Body of pancreas (tissue), 4 donors: ENCODE results near the gene KIF25. TPM values are rescaled to one million over a fixed set of nuclear protein-coding genes. Genes with fewer than 3 reads are reported as not detected.

ENCODE experiments used
- ATAC-seq: fragments of 150-250 bp; one replicate; pipeline ENCODE4 v1.9.1; 2016
- DNase-seq, 4 donors: peaks; one replicate each; pipeline ENCODE4 v3.0.0-alpha.2; 2019
- H3K27ac ChIP-seq, 4 donors: fragments of 200-600 bp; sonication (generic); 1 replicate in 3 of 4; 2 replicates in 1 of 4; pipeline versions ENCODE4 v1.5.1 to v1.6.1; 2016 to 2019; ENCODE audit warnings: mild to moderate bottlenecking in 1 of 4, mixed read lengths in 1 of 4, moderate library complexity in 1 of 4
- H3K27me3 ChIP-seq, 2 donors: fragments of 200-600 bp; sonication (generic); one replicate each; pipeline ENCODE4 v1.6.0; 2016; ENCODE audit warnings: mild to moderate bottlenecking in 1 of 2
- H3K36me3 ChIP-seq, 2 donors: fragments of 200-600 bp; sonication (generic); replicated peaks in 1 of 2; 2 replicates each; pipeline ENCODE4 v1.5.1; 2016; ENCODE audit warnings: low read depth in 2 of 2; ENCODE audit not compliant: insufficient read depth in 1 of 2
- H3K4me1 ChIP-seq: fragments of 200-600 bp; sonication (generic); one replicate; pipeline ENCODE4 v1.6.0; 2016
- H3K4me3 ChIP-seq, 2 donors: fragments of 200-600 bp; sonication (generic); 1 replicate in 1 of 2; 2 replicates in 1 of 2; pipeline ENCODE4 v1.5.1; 2016 to 2019
- H3K9me3 ChIP-seq, 3 donors: fragments of 200-600 bp; sonication (generic); 1 replicate in 2 of 3; 2 replicates in 1 of 3; pipeline ENCODE4 v1.5.1; 2016
- CTCF ChIP-seq, 7 experiments: fragments of 450-650 bp in 4 of 7; fragments of 200-600 bp in 3 of 7; sonication (generic) in 3 of 7; IDR thresholded peaks; one replicate each; pipeline ENCODE4 v1.5.1; 2016 to 2019; ENCODE audit warnings: antibody characterized with exemption in 7 of 7
- POLR2A ChIP-seq, 3 donors: fragments of 450-650 bp; IDR thresholded peaks; one replicate each; pipeline ENCODE4 v1.6.1; 2016; ENCODE audit warnings: antibody characterized with exemption in 3 of 3, mild to moderate bottlenecking in 2 of 3
- WGBS, 2 donors: methylation state at CpG; one replicate each; pipeline ENCODE4 v1.1.5; 2017; 5-methylcytosine and 5-hydroxymethylcytosine counted together
- intact Hi-C: fragments of 100-400 bp; cut with DNase I; formaldehyde crosslinking; loops from one replicate; pipeline ENCODE4 v1.15.1; 2023
- total RNA-seq, 2 donors: library from RNA; depleted of rRNA; stranded (reverse); fragments of >200 nt; gene quantifications; one replicate each; pipeline ENCODE4 v1.1.0, GENCODE V29; 2016

KIF25 gene
- total RNA-seq, 2 donors from 2014 or later = 1.8 TPM; not detected in 1

GRCh38 chr6:167980911-167981580 lies 16.4 kb upstream of the KIF25 start:
- intact Hi-C loops = no loop called here

GRCh38 chr6:167981916-167982462 lies 15.5 kb upstream of the KIF25 start:
- no peaks in the 10 kb centered on the region for H3K4me1 ChIP-seq
- no peak for TF ChIP-seq CTCF (IDR thresholded peaks at IDR 0.05)
- no peak for TF ChIP-seq POLR2A (IDR thresholded peaks at IDR 0.05)
- no peaks in the 10 kb centered on the region for H3K27me3 ChIP-seq
- no peaks in the 10 kb centered on the region for H3K36me3 ChIP-seq
- no peaks in the 10 kb centered on the region for H3K9me3 ChIP-seq
- ATAC-seq (no peak), DNase-seq (no peak)
- H3K4me3 ChIP-seq = no peak overlapping the region
- 67 to 77% methylated on average over 7 of the region's 7 CpGs for WGBS, 2 donors
- H3K27ac ChIP-seq = no peak overlapping the region
- intact Hi-C loops = no loop called here

More at GRCh38 chr6:167980911-167981580, 16.4 kb upstream of the KIF25 start:
- no peak for TF ChIP-seq POLR2A (IDR thresholded peaks at IDR 0.05)
- no peak for TF ChIP-seq CTCF (IDR thresholded peaks at IDR 0.05)
- WGBS, 2 donors = 55 to 61% methylated on average over 3 of the region's 3 CpGs
- H3K27me3 ChIP-seq = no peaks in the 10 kb centered on the region
- H3K4me3 ChIP-seq = no peak overlapping the region
- H3K36me3 ChIP-seq = no peaks in the 10 kb centered on the region
- ATAC-seq (no peak), DNase-seq (no peak)
- no peaks in the 10 kb centered on the region for H3K4me1 ChIP-seq
- no peak overlapping the region for H3K27ac ChIP-seq
- H3K9me3 ChIP-seq = no peaks in the 10 kb centered on the region

- no peak overlapping the region for H3K27ac ChIP-seq
- ATAC-seq (no peak), DNase-seq (no peak)
- H3K4me1 ChIP-seq = no peaks in the 10 kb centered on the region
- intact Hi-C loops = no loop called here
- no peaks in the 10 kb centered on the region for H3K9me3 ChIP-seq
- H3K4me3 ChIP-seq = no peak overlapping the region
- H3K27me3 ChIP-seq = no peaks in the 10 kb centered on the region
- H3K36me3 ChIP-seq = no peaks in the 10 kb centered on the region
- TF ChIP-seq CTCF (IDR thresholded peaks at IDR 0.05) (no peak), POLR2A (IDR thresholded peaks at IDR 0.05) (no peak)
- 89 to 93% methylated on average over 11 of the region's 11 CpGs for WGBS, 2 donors
These were observed 13.2 kb upstream of the KIF25 start for GRCh38 chr6:167984144-167984719.

- 80 to 90% methylated on average over 13 of the region's 13 CpGs for WGBS, 2 donors
- Histone ChIP-seq H3K9me3 (no peaks in the 10 kb centered on the region), H3K27me3 (no peaks in the 10 kb centered on the region), H3K27ac (no peak overlapping the region), H3K36me3 (no peaks in the 10 kb centered on the region), H3K4me3 (no peak overlapping the region), H3K4me1 (no peaks in the 10 kb centered on the region)
- intact Hi-C loops = no loop called here
- TF ChIP-seq POLR2A (IDR thresholded peaks at IDR 0.05) (no peak), CTCF (IDR thresholded peaks at IDR 0.05) (no peak)
- no peak for DNase-seq
- ATAC-seq = no peak
These were observed 12.4 kb upstream of the KIF25 start for GRCh38 chr6:167984876-167985604.
